Measurements from ENCODE around the gene ANKH.

Gene ANKH

GRCh38 chr5:14900693-14901461, 29.3 kb upstream of the ANKH start:
- no peak for DNase-seq (ENCODE audit: low read depth)
- H3K4me3 ChIP-seq (ENCODE audit: low read length), result no peak overlapping the region
- TF ChIP-seq CTCF (conservative IDR thresholded peaks at IDR 0.05; ENCODE audit: low read depth, low read length), result no peak

GRCh38 chr5:14896131-14896530, 24.6 kb upstream of the ANKH start:
- no peak for TF ChIP-seq CTCF (conservative IDR thresholded peaks at IDR 0.05; ENCODE audit: low read depth, low read length)
- H3K4me3 ChIP-seq (ENCODE audit: low read length), result no peak overlapping the region
- DNase-seq (ENCODE audit: low read depth), result no peak

GRCh38 chr5:14895301-14895700, 23.7 kb upstream of the ANKH start:
- DNase-seq (ENCODE audit: low read depth), result no peak
- no peak overlapping the region for H3K4me3 ChIP-seq (ENCODE audit: low read length)
- no peak for TF ChIP-seq CTCF (conservative IDR thresholded peaks at IDR 0.05; ENCODE audit: low read depth, low read length)

- no peak for TF ChIP-seq CTCF (conservative IDR thresholded peaks at IDR 0.05; ENCODE audit: low read depth, low read length)
- no peak overlapping the region for H3K4me3 ChIP-seq (ENCODE audit: low read length)
- no peak for DNase-seq (ENCODE audit: low read depth)
Measured at GRCh38 chr5:14894748-14895147, 23.2 kb upstream of the ANKH start.

GRCh38 chr5:14893381-14893780, 21.8 kb upstream of the ANKH start:
- no peak overlapping the region for H3K4me3 ChIP-seq (ENCODE audit: low read length)
- no peak for TF ChIP-seq CTCF (conservative IDR thresholded peaks at IDR 0.05; ENCODE audit: low read depth, low read length)
- no peak for DNase-seq (ENCODE audit: low read depth)

- DNase-seq (ENCODE audit: low read depth), result no peak
- no peak overlapping the region for H3K4me3 ChIP-seq (ENCODE audit: low read length)
- TF ChIP-seq CTCF (conservative IDR thresholded peaks at IDR 0.05; ENCODE audit: low read depth, low read length), result no peak
Measured at GRCh38 chr5:14890846-14891245, 19.3 kb upstream of the ANKH start.

GRCh38 chr5:14884062-14884612, 12.6 kb upstream of the ANKH start:
- no peak overlapping the region for H3K4me3 ChIP-seq (ENCODE audit: low read length)
- no peak for DNase-seq (ENCODE audit: low read depth)
- TF ChIP-seq CTCF (conservative IDR thresholded peaks at IDR 0.05; ENCODE audit: low read depth, low read length), result no peak
